Endothelial cell of umbilical vein (primary cell): Measurements from ENCODE around the gene DESI2. TPM values are rescaled to one million over a fixed set of nuclear protein-coding genes. Genes with fewer than 3 reads are reported as not detected.

Experiments
- BruUV-seq: library from RNA; stranded (reverse); fragments of 400-500 nt; replicated peaks from 2 replicates; lab custom pipeline; 2021; lab: Mats Ljungman, UMichigan
- CTCF ChIA-PET: fragments of 300-600, 350-600 bp; sonication (Branson Sonifier 250); formaldehyde crosslinking; loops from one replicate; lab custom pipeline; 2021; ENCODE audit warnings: antibody characterized with exemption, inconsistent platforms; lab: Charles Lee
- POLR2A ChIA-PET: fragments of 300-600, 350-600 bp; sonication (Branson Sonifier 250); formaldehyde crosslinking; loops from one replicate; lab custom pipeline; 2021; ENCODE audit warnings: antibody characterized with exemption, inconsistent platforms; lab: Charles Lee
- DNase-seq: peaks from one replicate; pipeline ENCODE4 v3.0.0-alpha.2; 2011; ENCODE audit warnings: low read depth, low spot score
- FAIRE-seq: peaks from 2 replicates; lab custom pipeline; 2011; peaks lifted over from hg19 to GRCh38; lab: Jason Lieb, UNC
- H2AFZ ChIP-seq: 2 replicates; pipeline ENCODE4 v1.6.0; 2012; ENCODE audit warnings: low read depth, low read length, control low read depth, inconsistent platforms
- H3K27ac ChIP-seq: 2 replicates; pipeline ENCODE4 v1.5.1; 2011; ENCODE audit warnings: low read depth, mild to moderate bottlenecking, control low read depth, low read length, moderate library complexity; ENCODE audit not compliant: insufficient read depth
- H3K27me3 ChIP-seq, 2 experiments: 2 replicates each; pipeline versions ENCODE4 v1.6.0 to v1.6.1; 2011; ENCODE audit warnings: low read length in 2 of 2, mixed read lengths in 1 of 2; ENCODE audit not compliant: control insufficient read depth in 2 of 2, insufficient read depth in 2 of 2
- H3K36me3 ChIP-seq, 2 experiments: 2 replicates in 1 of 2; 3 replicates in 1 of 2; pipeline ENCODE4 v1.5.1; 2011; ENCODE audit warnings: low read length in 2 of 2, mild to moderate bottlenecking in 1 of 2, moderate library complexity in 1 of 2; ENCODE audit not compliant: control insufficient read depth in 2 of 2, insufficient read depth in 2 of 2; ENCODE audit errors: extremely low read depth in 1 of 2
- H3K4me1 ChIP-seq: 3 replicates; pipeline ENCODE4 v1.5.1; 2011; ENCODE audit warnings: mild to moderate bottlenecking, low read length; ENCODE audit not compliant: control insufficient read depth, insufficient read depth; ENCODE audit errors: extremely low read depth
- H3K4me2 ChIP-seq: 2 replicates; pipeline ENCODE4 v1.6.1; 2011; ENCODE audit warnings: low read length, control low read depth, mixed read lengths; ENCODE audit not compliant: insufficient read depth
- H3K4me3 ChIP-seq, 3 experiments: fragments of 200-600 bp in 1 of 3; sonication (generic), shearing (Covaris generic) in 1 of 3; replicated peaks in 1 of 3; 2 replicates each; pipeline ENCODE4 v1.5.1; 2011 to 2016; ENCODE audit warnings: control low read depth in 3 of 3, low read length in 3 of 3, mild to moderate bottlenecking in 2 of 3, inconsistent platforms in 1 of 3, low read depth in 1 of 3, moderate library complexity in 1 of 3; ENCODE audit not compliant: insufficient read depth in 1 of 3
- H3K79me2 ChIP-seq: 2 replicates; pipeline ENCODE4 v1.6.0; 2012; ENCODE audit warnings: low read length, inconsistent platforms; ENCODE audit not compliant: control insufficient read depth, insufficient read depth
- H3K9ac ChIP-seq: replicated peaks from 2 replicates; pipeline ENCODE3; 2011; ENCODE audit warnings: low read length, control low read depth; ENCODE audit not compliant: insufficient read depth; ENCODE audit errors: extremely low read depth
- H3K9me1 ChIP-seq: replicated peaks from 3 replicates; pipeline ENCODE4 v1.6.0; 2011; ENCODE audit warnings: mild to moderate bottlenecking, low read length; ENCODE audit not compliant: control insufficient read depth, insufficient read depth; ENCODE audit errors: extremely low read depth
- H3K9me3 ChIP-seq: replicated peaks from 2 replicates; pipeline ENCODE4 v1.5.1; 2012; ENCODE audit warnings: low read length, inconsistent platforms; ENCODE audit not compliant: control insufficient read depth, insufficient read depth
- H4K20me1 ChIP-seq: replicated peaks from 2 replicates; pipeline ENCODE3; 2011; ENCODE audit warnings: mild to moderate bottlenecking, low read length; ENCODE audit not compliant: control insufficient read depth, insufficient read depth; ENCODE audit errors: extremely low read depth
- EZH2 ChIP-seq: IDR thresholded peaks from 2 replicates; pipeline ENCODE4 v1.6.1; 2012; ENCODE audit warnings: borderline replicate concordance, low read depth, mild to moderate bottlenecking, moderate library complexity, low read length, inconsistent platforms; ENCODE audit not compliant: severe bottlenecking
- FOS ChIP-seq: IDR thresholded peaks from 2 replicates; pipeline ENCODE4 v1.6.1; 2011; ENCODE audit warnings: mild to moderate bottlenecking, low read length, moderate library complexity, borderline replicate concordance; ENCODE audit not compliant: insufficient read depth
- GATA2 ChIP-seq: IDR thresholded peaks from 2 replicates; pipeline ENCODE4 v1.7.0; 2011; ENCODE audit warnings: low read depth, mild to moderate bottlenecking, moderate library complexity, mixed read lengths, low read length; ENCODE audit not compliant: insufficient read length, insufficient read depth
- JUN ChIP-seq: IDR thresholded peaks from 2 replicates; pipeline ENCODE4 v1.6.1; 2011; ENCODE audit warnings: borderline replicate concordance, low read depth; ENCODE audit not compliant: insufficient read length, insufficient read depth
- MYC ChIP-seq: IDR thresholded peaks from one replicate; pipeline ENCODE4 v1.6.1; 2011; ENCODE audit warnings: mild to moderate bottlenecking, low read depth, low read length
- POLR2A ChIP-seq: IDR thresholded peaks from 2 replicates; pipeline ENCODE4 v1.6.1; 2012; ENCODE audit warnings: low read depth, mild to moderate bottlenecking, control low read depth, low read length
- POLR2AphosphoS5 ChIP-seq: IDR thresholded peaks from 2 replicates; pipeline ENCODE4 v1.6.1; 2012; ENCODE audit warnings: low read depth, mild to moderate bottlenecking, control low read depth, low read length, moderate library complexity; ENCODE audit not compliant: insufficient read depth
- dilution Hi-C: fragments of 300-500 bp; cut with MboI; formaldehyde crosslinking; loops from one replicate; pipeline ENCODE4 v1.15.0; 2019; ENCODE audit warnings: low sequenced_read_pairs; ENCODE audit not compliant: extremely low pct_ligation_motif_present
- intact Hi-C: fragments of 100-400 bp; cut with micrococcal nuclease; formaldehyde crosslinking; loops from one replicate; pipeline ENCODE4 v1.10.0; 2022
- polyA plus RNA-seq, 4 experiments: library from polyadenylated mRNA; depleted of rRNA in 3 of 4; stranded (reverse) in 3 of 4; unstranded in 1 of 4; fragments of >200 nt; gene quantifications; 2 replicates each; pipeline versions ENCODE4 v1.2.1 to v1.2.3, GENCODE V29; 2011 to 2012; ENCODE audit warnings: missing spikeins in 1 of 4
- total RNA-seq: library from RNA; stranded (reverse); gene quantifications from 2 replicates; pipeline ENCODE4 v1.2.3, GENCODE V29; 2021
- TF ChIP-seq, protein P1 (sequence below): IDR thresholded peaks from 2 replicates; pipeline ENCODE4 v1.6.1; 2011; ENCODE audit not compliant: insufficient read depth, insufficient read length
- TF ChIP-seq, protein P2 (sequence below), 2 donors: IDR thresholded peaks; 1 replicate in 1 of 2; 2 replicates in 1 of 2; pipeline ENCODE4 v1.5.1; 2011; ENCODE audit warnings: low read length in 2 of 2, mild to moderate bottlenecking in 2 of 2, moderate library complexity in 2 of 2, control low read depth in 1 of 2, inconsistent platforms in 1 of 2, low read depth in 1 of 2; ENCODE audit not compliant: insufficient read depth in 1 of 2; ENCODE audit errors: extremely low read depth in 1 of 2

Gene DESI2
- total and polyA plus RNA-seq, 2 donors (not counting 3 experiments of a cell fraction or from before 2014, with no cell fraction given) = 22.9 to 37.2 TPM

DNA sequence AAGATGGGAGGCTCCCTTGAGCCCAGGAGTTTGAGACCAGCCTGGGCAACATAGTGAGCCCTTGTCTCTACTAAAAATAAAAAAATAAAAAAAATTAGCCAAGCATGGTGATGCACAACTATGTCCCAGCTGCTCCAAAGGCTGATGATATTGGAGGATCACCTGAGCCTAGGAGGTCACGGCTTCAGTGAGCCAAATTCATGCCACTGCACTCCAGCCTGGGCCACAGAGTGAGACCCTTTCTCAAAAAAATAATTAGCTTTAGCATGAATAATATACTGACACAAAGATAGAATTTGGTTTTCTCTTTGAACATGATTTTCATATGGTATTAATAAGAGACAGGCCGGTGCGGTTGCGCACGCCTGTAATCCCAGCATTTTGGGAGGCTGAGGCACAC, 88.8 kb downstream of the DESI2 start:
- FAIRE-seq = no peak
- dilution Hi-C loops (no loop called here), intact Hi-C loops (no loop called here)
- no peaks in the 10 kb centered on the region for H3K9me3 ChIP-seq
- no peaks in the 10 kb centered on the region for H3K9me1 ChIP-seq
- H3K9ac ChIP-seq = no peak overlapping the region
- H3K36me3 ChIP-seq = no peaks in the 10 kb centered on the region
- DNase-seq = no peak
- no peak for TF ChIP-seq FOS
- TF ChIP-seq JUN = no peak
- no peak for TF ChIP-seq POLR2A
- TF ChIP-seq MYC = no peak
- TF ChIP-seq EZH2 = no peak
- TF ChIP-seq, protein P1, sequence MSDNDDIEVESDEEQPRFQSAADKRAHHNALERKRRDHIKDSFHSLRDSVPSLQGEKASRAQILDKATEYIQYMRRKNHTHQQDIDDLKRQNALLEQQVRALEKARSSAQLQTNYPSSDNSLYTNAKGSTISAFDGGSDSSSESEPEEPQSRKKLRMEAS = no peak
- no peak for TF ChIP-seq GATA2
- TF ChIP-seq POLR2AphosphoS5 = no peak
- TF ChIP-seq, protein P2, sequence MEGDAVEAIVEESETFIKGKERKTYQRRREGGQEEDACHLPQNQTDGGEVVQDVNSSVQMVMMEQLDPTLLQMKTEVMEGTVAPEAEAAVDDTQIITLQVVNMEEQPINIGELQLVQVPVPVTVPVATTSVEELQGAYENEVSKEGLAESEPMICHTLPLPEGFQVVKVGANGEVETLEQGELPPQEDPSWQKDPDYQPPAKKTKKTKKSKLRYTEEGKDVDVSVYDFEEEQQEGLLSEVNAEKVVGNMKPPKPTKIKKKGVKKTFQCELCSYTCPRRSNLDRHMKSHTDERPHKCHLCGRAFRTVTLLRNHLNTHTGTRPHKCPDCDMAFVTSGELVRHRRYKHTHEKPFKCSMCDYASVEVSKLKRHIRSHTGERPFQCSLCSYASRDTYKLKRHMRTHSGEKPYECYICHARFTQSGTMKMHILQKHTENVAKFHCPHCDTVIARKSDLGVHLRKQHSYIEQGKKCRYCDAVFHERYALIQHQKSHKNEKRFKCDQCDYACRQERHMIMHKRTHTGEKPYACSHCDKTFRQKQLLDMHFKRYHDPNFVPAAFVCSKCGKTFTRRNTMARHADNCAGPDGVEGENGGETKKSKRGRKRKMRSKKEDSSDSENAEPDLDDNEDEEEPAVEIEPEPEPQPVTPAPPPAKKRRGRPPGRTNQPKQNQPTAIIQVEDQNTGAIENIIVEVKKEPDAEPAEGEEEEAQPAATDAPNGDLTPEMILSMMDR (IDR thresholded peaks at IDR 0.05; ENCODE audit: extremely low read depth in 1 of 2, insufficient read depth in 1 of 2, low read depth in 1 of 2, low read length in 2 of 2) = no peak
- no peak overlapping the region for H3K4me2 ChIP-seq
- POLR2A ChIA-PET = interaction anchor here (0.7 kb wide), 1 partner anchor 1741 kb away, joined by 13 read pairs; no protein-coding TSS in a partner anchor
- no peaks in the 10 kb centered on the region for H3K27me3 ChIP-seq
- no peak overlapping the region for H2AFZ ChIP-seq
- H3K4me3 ChIP-seq = no peak overlapping the region
- CTCF ChIA-PET = interaction anchor here (0.7 to 1.1 kb wide), 3 partner anchors 8 to 56 kb away, joined by 3 read pairs; no protein-coding TSS in a partner anchor
- H3K4me1 ChIP-seq = no peaks in the 10 kb centered on the region
- no peak overlapping the region for H3K27ac ChIP-seq
- BruUV-seq = no TSS peak
- no peaks in the 10 kb centered on the region for H3K79me2 ChIP-seq
- H4K20me1 ChIP-seq = no peaks in the 10 kb centered on the region
